Right ventricle myocardium superior (tissue), 1 donor: Measurements from ENCODE around the gene SSTR1. TPM values are rescaled to one million over a fixed set of nuclear protein-coding genes. Genes with fewer than 3 reads are reported as not detected.

Experiments used
- ATAC-seq: fragments of 200-7000 bp; cut with Tn5 transposase; one replicate; pipeline ENCODE4 v1.9.1; 2020; ENCODE audit warnings: mild to moderate bottlenecking; ENCODE audit not compliant: poor library complexity
- DNase-seq: peaks from one replicate; pipeline ENCODE4 v3.0.0-alpha.2; 2020
- intact Hi-C: fragments of 100-400 bp; cut with DNase I; formaldehyde crosslinking; loops from one replicate; pipeline ENCODE4 v1.11.2; 2022
- total RNA-seq: library from RNA; stranded (reverse); fragmentation: NEBNext Ultra II Directional; extraction: Animal tissue kit (Norgen Biotek cat#: 25700); gene quantifications from one replicate; pipeline ENCODE4 v1.2.1, GENCODE V29; 2021
- donor health status: DM: no; HTN: yes; CAD: no; lungs with severe emphysema.

Gene SSTR1
- total RNA-seq, 1 donor from 2014 or later: 0.43 TPM

DNA sequence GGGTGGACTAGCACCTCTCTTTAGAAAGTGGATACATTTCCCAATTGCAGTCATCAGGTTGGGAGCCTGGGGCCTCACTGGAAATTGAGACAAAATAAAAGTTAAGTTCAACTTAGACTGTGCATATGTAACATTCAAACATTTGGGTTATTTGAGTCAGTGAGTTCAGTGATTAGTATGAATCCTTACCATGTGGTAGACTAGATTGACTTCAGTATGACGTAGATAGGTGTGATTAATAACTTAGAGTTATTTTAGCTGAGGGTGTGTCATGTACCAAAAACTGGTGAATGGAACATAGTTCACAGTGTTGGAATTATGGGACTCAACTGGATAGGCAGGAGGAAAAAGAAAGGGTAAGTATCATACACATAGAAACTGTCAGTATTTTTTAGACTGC, 8.0 kb upstream of the SSTR1 start:
- ATAC-seq (no peak), DNase-seq (no peak)
- intact Hi-C loops: no loop called here

DNA sequence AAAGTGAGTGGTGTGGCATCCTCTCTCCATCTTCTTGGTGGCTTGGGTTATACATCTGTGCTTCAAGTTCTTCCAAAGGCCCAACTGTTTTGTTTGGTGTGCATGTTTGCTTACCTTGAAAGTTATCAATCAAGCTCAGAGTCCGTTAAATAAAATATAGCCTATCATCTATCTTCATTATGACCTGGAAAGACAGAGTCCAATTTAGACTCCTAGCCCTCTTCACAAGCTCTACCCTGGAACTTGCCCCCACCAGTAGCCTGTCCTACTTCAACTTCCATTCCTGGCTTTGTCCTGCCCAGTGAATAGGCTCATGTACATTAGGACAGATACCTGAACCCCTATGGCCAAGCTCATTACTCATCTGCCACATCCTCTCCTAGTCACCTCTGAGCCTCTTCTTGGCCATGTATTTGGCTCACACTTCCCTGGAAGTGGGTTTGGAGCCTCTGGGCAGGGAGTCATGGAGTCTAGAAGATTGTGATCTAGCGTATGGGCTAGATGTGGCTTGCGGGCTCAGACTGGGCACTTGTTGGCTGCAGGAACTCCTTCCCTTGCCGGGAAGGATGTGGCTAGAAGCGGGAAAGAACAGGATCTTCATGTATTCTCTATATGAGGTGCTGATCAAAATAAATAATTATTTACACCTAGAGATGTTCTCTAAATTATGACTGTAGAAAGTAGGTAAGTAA, 6.4 kb upstream of the SSTR1 start:
- DNase-seq (no peak), ATAC-seq (no peak)
- intact Hi-C loops: no loop called here

DNA sequence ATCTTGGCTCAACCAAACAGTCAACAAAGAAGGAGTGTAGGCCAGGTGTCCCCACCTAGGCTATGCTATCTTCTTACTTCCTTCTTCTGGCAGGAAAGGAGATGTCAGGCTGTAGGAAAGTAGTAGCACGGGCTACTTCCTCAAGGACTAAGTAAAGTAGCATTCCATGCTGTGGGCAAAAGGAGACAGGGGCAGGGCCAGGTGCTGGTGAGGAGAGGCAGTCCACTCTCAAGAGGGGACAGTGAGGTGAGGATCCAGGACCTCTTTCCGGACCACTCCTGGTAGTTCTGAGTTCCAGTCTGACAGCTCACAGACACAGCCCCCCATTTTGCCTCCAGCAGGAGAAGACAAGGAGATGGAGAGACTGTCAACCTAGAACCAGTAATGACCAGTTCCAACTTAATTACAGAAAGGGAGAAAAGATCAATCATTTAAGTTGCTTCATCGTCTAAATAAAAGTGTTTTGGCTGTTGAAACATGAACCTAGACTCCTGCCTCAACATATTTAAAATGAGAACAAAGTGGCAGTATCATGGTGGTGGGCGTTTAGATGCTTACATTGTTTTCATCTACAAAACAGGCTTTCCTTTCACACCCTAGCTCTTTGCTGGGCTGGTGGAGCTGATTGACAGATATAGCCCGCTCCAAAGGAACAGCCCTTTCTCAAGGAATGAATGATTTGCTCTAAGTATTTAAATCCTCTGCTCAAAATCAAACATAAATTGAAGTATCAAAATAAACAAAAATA, 5.1 kb upstream of the SSTR1 start:
- intact Hi-C loops: no loop called here
- DNase-seq (no peak), ATAC-seq (no peak)

DNA sequence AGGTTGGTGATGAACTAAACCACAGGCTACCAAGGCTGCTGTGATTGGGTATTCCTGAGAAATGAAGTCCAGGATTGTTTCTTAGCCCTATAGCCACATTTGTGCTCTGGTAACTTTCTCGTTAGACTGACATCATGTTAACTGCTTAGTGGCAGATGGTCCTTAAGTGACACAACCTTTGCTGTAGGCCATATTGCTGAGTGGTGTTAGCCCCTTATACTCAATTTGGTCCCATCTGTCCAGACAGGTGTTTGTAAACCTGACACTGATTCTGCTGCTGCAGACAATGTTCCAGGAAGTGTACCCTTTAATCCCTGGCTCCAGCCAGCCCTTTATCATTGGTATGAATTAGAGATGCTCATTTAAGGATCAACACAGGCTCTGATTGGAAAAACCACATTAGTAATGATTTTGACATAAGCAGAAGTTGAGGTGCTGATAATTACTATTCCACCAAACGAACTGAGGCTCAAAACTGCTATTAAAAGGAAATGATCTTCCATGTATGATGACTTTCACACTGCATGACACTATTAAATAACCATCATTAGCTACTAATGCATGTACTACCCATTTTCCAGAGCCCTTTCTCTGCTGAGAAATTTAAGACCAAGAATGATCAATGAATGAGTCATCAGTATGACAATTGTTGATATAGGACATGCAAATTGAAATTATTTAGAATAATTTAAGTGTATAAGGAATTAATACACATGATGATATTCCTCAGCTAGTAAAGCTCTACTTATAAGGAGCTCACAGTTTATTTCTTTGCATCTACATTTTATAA, 3.6 kb upstream of the SSTR1 start:
- intact Hi-C loops: no loop called here
- no peak for ATAC-seq
- DNase-seq: no peak

DNA sequence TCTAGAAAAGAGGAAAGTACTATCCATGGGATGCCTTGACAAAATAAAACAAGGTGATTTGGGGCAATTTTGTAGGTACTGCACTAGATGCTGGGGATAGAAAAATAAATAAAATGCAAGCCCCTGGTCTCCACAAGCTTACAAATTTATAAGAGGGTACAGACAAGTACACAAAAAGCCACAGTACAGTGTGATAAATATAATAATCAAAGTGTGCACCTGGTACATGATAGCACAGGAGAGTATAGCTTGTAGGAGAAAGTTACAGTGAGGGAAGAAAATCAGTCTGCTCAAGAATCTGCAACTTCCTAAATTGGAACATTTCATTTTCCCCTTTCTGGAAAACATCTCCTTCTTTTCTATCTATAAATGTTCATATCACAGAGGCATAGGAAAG, 3.0 kb upstream of the SSTR1 start:
- ATAC-seq (no peak), DNase-seq (no peak)
- intact Hi-C loops: no loop called here

DNA sequence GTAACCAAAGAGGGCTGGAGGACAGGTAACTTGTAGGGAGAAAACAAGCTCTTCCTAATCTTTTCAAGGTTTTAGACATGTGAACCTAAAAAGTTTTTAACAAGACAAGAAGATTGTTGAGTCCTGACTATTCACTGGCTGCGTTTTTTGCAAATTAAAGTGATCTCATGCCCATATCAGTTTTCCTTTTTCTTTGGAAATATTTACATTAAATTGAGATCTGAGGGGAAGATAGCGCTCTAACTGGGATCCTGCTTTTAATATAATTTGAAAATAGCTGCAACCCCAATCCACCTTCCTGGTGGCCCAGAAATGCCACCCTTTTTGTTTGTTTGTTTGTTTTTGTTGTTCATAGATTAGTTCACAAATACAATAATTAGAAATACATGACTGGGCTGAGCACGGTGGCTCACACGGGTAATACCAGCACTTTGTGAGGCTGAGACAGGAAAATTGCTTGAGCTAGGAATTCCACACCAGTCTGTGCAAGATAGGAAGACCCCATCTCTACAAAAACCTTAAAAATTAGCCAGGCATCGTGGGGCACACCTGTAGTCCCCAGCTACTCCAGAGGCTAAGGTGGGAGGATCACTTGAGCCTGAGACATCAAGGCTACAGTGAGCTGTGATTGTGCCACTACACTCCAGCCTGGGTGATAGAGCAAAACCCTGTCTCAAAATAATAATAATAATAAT, 2.4 kb upstream of the SSTR1 start:
- DNase-seq (no peak), ATAC-seq (no peak)
- intact Hi-C loops: no loop called here

DNA sequence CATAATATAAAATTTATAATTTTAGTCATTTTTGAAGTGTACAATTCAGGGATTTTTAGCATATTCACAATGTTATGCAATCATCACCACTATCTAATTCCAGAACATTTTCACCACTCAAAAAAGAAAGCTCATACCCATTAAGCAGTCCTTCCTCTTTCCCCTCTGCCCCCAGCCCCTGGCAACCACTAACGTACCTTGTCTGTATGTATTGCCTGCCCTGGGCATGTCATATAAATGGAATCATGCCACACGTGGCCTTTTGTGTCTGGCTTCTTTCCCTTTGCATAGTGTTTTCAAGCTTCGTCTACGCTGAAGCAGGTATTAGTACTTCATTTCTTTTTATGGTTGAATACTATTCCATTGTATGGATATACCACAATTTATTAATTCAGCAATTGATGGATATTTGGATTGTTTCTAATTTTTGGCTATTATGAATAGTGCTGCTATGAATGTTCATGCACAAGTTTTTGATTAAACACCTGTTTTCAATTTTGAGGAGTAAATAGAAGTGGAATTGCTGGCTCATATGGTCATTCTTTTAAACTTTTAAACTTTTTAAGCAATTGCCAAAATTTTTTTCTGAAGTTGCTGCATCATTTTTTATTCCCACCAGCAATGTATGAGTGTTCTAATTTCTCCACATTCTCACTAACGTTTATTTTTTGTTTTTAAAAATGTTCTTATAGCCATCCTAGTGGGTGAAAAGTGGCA, 1.6 kb upstream of the SSTR1 start:
- intact Hi-C loops: no loop called here
- DNase-seq (no peak), ATAC-seq (no peak)

DNA sequence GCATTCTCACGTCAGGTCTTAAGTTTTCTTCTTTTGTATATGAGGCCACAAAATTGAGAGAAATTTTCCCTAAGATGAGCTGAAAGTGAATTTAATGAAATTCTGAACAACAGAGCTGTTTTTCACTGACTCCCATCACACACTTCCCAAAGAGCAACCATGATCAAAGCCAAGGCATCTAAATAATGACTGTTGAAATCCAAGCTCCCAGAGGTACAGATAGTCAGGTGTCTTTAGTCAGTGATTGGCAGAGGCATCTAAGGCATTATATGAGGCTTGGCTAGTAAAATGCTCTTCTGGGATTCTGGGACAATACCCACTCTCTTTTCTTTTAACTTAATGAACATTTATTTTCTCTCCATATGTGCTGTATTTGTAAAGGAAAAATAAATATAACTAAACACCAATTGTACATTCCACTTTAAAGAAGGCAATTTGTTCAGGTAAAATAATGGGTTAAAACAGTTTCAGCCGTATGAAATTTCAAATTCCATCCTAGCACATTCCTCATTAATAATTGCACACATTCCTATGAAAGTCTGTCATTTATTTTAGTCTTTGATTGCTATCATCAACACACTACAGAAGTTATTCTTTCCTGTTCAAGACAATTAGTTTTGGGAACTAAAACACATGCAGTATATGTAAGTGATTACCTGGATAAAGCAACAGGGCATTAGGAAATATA, 871 bp upstream of the SSTR1 start:
- no peak for ATAC-seq
- DNase-seq: no peak
- intact Hi-C loops: no loop called here

DNA sequence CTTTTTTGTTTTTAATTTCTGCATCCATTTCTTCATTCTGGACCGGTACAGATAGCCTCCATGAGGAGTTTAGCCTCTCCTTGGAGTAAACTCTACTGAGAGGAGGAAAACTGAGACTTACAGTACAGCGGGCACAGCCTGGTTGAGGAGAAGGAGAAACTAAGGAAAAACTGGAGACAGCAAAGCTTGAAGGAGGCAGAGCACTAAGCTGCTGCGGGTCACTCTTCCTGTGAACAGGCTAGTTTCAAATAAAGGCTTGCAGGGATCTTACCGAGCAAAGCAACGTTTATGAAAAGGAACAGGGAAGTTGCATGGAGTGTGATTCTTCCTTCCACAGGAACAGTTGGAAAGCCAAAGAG, 348 bp upstream of the SSTR1 start:
- intact Hi-C loops: no loop called here
- ATAC-seq (no peak), DNase-seq (no peak)

DNA sequence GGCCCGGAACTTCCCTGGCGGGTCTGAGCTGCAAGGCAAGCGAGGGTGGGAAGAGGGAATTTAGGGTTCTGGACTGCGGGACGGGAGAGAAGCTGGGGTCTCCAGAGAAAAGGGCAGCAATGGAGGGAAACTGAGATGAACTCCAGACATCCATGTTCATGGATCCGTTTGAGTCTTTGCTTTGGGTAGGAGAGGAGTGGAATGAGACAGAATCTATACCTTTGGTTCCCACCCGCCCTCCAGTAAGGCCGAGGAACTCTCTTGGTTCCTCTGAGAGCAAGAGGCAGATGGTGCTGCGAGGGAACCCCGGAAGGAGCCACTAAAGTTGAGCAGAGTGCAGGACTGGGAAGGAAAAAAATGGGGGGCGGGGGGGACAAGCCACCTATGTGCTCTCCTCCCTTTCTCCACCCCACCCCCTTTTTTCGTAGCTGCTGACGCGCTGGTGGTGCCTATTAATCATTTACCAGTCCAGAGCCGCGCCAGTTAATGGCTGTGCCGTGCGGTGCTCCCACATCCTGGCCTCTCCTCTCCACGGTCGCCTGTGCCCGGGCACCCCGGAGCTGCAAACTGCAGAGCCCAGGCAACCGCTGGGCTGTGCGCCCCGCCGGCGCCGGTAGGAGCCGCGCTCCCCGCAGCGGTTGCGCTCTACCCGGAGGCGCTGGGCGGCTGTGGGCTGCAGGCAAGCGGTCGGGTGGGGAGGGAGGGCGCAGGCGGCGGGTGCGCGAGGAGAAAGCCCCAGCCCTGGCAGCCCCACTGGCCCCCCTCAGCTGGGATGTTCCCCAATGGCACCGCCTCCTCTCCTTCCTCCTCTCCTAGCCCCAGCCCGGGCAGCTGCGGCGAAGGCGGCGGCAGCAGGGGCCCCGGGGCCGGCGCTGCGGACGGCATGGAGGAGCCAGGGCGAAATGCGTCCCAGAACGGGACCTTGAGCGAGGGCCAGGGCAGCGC, 1.2 kb downstream of the SSTR1 start:
- ATAC-seq: peak; percentile 58
- peak; percentile 36 for DNase-seq
- intact Hi-C loops: no loop called here

DNA sequence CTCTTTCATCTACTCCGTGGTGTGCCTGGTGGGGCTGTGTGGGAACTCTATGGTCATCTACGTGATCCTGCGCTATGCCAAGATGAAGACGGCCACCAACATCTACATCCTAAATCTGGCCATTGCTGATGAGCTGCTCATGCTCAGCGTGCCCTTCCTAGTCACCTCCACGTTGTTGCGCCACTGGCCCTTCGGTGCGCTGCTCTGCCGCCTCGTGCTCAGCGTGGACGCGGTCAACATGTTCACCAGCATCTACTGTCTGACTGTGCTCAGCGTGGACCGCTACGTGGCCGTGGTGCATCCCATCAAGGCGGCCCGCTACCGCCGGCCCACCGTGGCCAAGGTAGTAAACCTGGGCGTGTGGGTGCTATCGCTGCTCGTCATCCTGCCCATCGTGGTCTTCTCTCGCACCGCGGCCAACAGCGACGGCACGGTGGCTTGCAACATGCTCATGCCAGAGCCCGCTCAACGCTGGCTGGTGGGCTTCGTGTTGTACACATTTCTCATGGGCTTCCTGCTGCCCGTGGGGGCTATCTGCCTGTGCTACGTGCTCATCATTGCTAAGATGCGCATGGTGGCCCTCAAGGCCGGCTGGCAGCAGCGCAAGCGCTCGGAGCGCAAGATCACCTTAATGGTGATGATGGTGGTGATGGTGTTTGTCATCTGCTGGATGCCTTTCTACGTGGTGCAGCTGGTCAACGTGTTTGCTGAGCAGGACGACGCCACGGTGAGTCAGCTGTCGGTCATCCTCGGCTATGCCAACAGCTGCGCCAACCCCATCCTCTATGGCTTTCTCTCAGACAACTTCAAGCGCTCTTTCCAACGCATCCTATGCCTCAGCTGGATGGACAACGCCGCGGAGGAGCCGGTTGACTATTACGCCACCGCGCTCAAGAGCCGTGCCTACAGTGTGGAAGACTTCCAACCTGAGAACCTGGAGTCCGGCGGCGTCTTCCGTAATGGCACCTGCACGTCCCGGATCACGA, 2.2 kb downstream of the SSTR1 start:
- ATAC-seq (no peak), DNase-seq (no peak)
- intact Hi-C loops: no loop called here

DNA sequence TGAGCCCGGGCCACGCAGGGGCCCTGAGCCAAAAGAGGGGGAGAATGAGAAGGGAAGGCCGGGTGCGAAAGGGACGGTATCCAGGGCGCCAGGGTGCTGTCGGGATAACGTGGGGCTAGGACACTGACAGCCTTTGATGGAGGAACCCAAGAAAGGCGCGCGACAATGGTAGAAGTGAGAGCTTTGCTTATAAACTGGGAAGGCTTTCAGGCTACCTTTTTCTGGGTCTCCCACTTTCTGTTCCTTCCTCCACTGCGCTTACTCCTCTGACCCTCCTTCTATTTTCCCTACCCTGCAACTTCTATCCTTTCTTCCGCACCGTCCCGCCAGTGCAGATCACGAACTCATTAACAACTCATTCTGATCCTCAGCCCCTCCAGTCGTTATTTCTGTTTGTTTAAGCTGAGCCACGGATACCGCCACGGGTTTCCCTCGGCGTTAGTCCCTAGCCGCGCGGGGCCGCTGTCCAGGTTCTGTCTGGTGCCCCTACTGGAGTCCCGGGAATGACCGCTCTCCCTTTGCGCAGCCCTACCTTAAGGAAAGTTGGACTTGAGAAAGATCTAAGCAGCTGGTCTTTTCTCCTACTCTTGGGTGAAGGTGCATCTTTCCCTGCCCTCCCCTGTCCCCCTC, 3.0 kb downstream of the SSTR1 start:
- ATAC-seq (peak; percentile 60), DNase-seq (peak; percentile 52)
- intact Hi-C loops: no loop called here

DNA sequence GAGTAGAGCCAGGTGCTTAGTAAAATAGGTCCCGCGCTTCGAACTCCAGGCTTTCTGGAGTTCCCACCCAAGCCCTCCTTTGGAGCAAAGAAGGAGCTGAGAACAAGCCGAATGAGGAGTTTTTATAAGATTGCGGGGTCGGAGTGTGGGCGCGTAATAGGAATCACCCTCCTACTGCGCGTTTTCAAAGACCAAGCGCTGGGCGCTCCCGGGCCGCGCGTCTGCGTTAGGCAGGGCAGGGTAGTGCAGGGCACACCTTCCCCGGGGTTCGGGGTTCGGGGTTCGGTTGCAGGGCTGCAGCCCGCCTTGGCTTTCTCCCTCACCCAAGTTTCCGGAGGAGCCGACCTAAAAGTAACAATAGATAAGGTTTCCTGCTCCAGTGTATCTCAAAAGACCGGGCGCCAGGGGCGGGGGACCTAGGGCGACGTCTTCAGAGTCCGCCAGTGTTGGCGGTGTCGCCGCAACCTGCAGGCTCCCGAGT, 3.6 kb downstream of the SSTR1 start:
- no peak for DNase-seq
- no peak for ATAC-seq
- intact Hi-C loops: no loop called here

DNA sequence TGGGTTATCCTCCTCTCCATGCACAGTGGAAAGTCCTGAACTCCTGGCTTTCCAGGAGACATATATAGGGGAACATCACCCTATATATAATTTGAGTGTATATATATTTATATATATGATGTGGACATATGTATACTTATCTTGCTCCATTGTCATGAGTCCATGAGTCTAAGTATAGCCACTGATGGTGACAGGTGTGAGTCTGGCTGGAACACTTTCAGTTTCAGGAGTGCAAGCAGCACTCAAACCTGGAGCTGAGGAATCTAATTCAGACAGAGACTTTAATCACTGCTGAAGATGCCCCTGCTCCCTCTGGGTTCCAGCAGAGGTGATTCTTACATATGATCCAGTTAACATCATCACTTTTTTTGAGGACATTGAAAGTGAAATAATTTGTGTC, 4.4 kb downstream of the SSTR1 start:
- intact Hi-C loops: no loop called here
- DNase-seq: no peak
- no peak for ATAC-seq

DNA sequence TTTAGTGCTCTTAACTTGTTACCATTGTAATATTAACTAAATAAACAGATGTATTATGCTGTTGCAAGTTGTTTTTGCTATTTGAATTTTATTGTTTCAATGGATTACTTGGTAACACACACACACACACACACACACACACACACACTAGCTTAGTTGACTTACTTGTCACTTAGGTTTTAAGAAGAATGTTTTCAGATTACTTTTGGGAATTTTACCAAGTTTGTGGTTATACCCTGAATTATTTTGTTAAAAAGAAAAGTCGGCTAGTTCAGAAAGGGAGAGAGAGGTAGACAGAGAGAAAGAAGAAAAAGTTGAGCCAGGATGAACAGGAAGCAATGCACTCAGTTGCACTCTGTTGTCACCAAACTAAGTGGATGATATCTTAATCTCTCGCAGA, 5.3 kb downstream of the SSTR1 start:
- intact Hi-C loops: no loop called here
- no peak for ATAC-seq
- no peak for DNase-seq
